ENCODE measurements around the gene SSTR3. TPM values are rescaled to one million over a fixed set of nuclear protein-coding genes. Genes with fewer than 3 reads are reported as not detected.
"Not testable (repeated sequence)": the region's sequence is repeated elsewhere in the genome, so short reads cannot be mapped to it uniquely, and the experiment has no call there.

SSTR3 gene
- total RNA-seq, 1 donor from 2014 or later = not detected

DNA sequence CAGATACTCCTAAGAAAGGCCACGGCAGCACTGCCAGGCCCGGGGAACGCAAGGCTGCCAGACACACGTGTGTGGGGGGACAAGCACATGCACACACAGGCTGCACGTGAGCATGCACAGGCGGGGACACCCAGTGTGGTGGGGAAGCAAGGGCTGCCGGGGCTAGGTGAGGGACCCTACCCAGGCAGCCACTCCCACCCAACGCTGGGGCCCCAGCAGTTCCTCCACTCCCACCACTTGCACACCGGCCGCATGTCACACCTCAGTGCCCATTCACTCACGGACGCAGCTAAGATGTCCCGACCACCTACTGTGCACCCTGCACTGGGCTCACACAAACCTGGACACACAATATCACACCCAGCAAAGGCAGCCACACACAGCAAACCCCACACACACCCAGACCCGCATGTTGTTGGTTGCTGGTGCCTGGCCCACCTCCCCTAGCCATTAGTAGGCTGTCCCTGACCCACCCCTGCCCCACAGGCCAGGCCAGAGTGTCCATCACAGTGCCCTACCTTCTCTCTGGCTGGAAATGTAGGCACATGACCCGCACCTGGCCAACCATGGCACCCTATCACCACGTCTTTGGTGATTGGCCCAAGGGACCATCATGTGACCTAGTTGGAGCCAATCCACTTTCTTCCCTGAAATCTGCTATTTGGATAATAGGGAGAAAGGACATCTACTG, 8.8 kb downstream of the SSTR3 start:
- H3K27ac Mint-ChIP-seq (ENCODE audit: unreplicated experiment) = no peak overlapping the region
- no peaks in the 10 kb centered on the region for H3K9me3 Mint-ChIP-seq (ENCODE audit: unreplicated experiment)
- no peak overlapping the region for H3K4me3 Mint-ChIP-seq (ENCODE audit: unreplicated experiment)
- no peaks in the 10 kb centered on the region for H3K27me3 Mint-ChIP-seq (ENCODE audit: unreplicated experiment)
- H3K4me1 Mint-ChIP-seq (ENCODE audit: low read depth, unreplicated experiment) = no peaks in the 10 kb centered on the region
- TF ChIP-seq, protein P1, sequence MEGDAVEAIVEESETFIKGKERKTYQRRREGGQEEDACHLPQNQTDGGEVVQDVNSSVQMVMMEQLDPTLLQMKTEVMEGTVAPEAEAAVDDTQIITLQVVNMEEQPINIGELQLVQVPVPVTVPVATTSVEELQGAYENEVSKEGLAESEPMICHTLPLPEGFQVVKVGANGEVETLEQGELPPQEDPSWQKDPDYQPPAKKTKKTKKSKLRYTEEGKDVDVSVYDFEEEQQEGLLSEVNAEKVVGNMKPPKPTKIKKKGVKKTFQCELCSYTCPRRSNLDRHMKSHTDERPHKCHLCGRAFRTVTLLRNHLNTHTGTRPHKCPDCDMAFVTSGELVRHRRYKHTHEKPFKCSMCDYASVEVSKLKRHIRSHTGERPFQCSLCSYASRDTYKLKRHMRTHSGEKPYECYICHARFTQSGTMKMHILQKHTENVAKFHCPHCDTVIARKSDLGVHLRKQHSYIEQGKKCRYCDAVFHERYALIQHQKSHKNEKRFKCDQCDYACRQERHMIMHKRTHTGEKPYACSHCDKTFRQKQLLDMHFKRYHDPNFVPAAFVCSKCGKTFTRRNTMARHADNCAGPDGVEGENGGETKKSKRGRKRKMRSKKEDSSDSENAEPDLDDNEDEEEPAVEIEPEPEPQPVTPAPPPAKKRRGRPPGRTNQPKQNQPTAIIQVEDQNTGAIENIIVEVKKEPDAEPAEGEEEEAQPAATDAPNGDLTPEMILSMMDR (IDR thresholded peaks at IDR 0.05; ENCODE audit: partially characterized antibody, unreplicated experiment) = no peak
- DNase-seq = no peak
- H3K36me3 Mint-ChIP-seq (ENCODE audit: unreplicated experiment) = no peaks in the 10 kb centered on the region

DNA sequence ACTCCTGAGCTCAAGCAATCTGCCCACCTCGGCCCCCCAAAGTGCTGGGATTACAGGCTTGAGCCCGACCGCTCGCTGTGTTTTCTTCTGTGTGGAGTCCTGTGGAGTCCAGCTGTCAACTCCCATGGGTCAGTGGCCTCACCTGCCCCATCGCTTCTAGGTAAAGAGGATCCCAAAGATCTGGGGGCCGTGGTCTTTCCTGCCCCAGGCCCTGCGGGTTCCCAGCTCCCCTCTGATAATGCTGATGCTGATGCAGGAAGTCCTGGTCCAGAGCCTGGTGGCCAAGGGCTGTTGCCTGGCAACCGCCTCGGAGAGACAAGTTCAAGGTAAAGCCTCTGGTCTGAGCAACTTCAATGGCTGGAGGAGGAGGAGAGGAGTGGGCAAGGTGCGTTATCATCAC, 9.6 kb downstream of the SSTR3 start:
- Mint-ChIP-seq H3K4me1 (ENCODE audit: low read depth, unreplicated experiment) (peaks cover 3% of the 10 kb centered on the region), H3K4me3 (ENCODE audit: unreplicated experiment) (no peak overlapping the region), H3K27me3 (ENCODE audit: unreplicated experiment) (no peaks in the 10 kb centered on the region), H3K27ac (ENCODE audit: unreplicated experiment) (no peak overlapping the region), H3K36me3 (ENCODE audit: unreplicated experiment) (no peaks in the 10 kb centered on the region), H3K9me3 (ENCODE audit: unreplicated experiment) (peaks cover under 1% of the 10 kb centered on the region)
- TF ChIP-seq, protein P1 (IDR thresholded peaks at IDR 0.05; ENCODE audit: partially characterized antibody, unreplicated experiment) = no peak
- DNase-seq = no peak

DNA sequence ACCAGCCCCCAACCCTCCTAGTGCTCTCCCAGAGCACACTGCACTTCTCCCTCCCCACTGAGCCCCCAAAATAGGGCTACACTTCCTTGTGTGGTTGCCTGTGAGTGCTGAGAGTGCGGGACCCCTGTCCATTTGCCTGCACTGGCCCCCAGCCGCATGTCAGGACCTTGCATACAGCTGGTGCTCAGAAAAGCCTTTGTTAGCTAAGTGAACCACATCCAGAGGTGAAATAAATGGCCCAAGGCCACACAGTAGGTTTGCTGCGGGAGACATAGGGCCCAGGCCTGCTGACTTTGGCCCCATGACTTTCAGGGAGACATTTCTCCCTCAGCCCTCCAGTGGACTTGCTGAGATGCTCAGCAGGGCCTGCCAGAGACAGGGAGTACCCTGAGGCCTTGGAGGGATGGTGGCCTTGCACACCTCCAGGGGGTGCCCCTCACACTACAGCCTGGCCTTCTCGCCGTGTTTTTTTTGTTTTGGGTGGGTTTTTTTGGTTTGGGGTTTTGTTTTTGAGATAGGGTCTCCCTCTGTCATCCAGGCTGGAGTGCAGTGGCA, 10.2 kb downstream of the SSTR3 start:
- no peak overlapping the region for H3K4me3 Mint-ChIP-seq (ENCODE audit: unreplicated experiment)
- no peaks in the 10 kb centered on the region for H3K27me3 Mint-ChIP-seq (ENCODE audit: unreplicated experiment)
- TF ChIP-seq, protein P1 (IDR thresholded peaks at IDR 0.05; ENCODE audit: partially characterized antibody, unreplicated experiment) = no peak
- H3K36me3 Mint-ChIP-seq (ENCODE audit: unreplicated experiment) = no peaks in the 10 kb centered on the region
- H3K4me1 Mint-ChIP-seq (ENCODE audit: low read depth, unreplicated experiment) = peaks cover 3% of the 10 kb centered on the region
- no peak for DNase-seq
- H3K27ac Mint-ChIP-seq (ENCODE audit: unreplicated experiment) = no peak overlapping the region
- peaks cover 2% of the 10 kb centered on the region for H3K9me3 Mint-ChIP-seq (ENCODE audit: unreplicated experiment)

DNA sequence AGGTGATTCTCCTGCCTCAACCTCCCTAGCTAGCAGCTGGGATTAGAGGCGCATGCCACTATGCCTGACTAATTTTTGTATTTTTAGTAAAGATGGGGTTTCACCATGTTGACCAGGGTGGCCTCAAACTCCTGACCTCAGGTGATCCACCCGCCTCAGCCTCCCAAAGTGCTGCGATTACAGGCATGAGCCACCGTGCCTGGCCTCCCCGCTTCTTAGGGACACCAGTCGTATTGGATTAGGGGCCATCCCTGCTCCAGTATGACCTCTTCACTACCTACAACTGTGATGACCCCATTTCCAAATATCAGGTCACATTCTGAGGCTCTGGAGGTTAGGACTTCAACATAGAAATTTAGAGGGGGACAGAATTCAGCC, 10.8 kb downstream of the SSTR3 start:
- H3K27ac Mint-ChIP-seq (ENCODE audit: unreplicated experiment); H3K27me3 Mint-ChIP-seq (ENCODE audit: unreplicated experiment); H3K4me1 Mint-ChIP-seq (ENCODE audit: low read depth, unreplicated experiment); H3K9me3 Mint-ChIP-seq (ENCODE audit: unreplicated experiment); H3K4me3 Mint-ChIP-seq (ENCODE audit: unreplicated experiment); DNase-seq; H3K36me3 Mint-ChIP-seq (ENCODE audit: unreplicated experiment): not testable (repeated sequence)

DNA sequence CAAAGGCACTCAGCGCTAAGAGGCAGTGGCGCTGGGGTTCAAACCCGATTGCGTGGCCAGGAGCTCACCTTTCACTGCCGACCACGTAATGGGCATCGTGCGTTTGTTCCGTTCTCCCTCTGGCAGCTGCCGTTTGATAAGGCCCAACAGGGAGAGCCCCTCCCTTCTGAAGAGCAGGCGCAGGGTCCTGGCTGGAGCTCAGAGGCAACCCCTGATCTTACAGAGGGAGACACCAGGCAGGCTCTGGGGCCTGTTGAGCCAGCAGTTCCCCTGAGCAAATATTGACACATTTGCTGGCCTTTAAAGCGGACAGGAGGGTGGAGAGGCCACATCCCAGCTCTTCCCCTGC, 12.5 kb downstream of the SSTR3 start:
- H3K9me3 Mint-ChIP-seq (ENCODE audit: unreplicated experiment) = peaks cover 2% of the 10 kb centered on the region
- no peak for DNase-seq
- no peak overlapping the region for H3K4me3 Mint-ChIP-seq (ENCODE audit: unreplicated experiment)
- H3K36me3 Mint-ChIP-seq (ENCODE audit: unreplicated experiment) = peaks cover under 1% of the 10 kb centered on the region
- TF ChIP-seq, protein P1 (IDR thresholded peaks at IDR 0.05; ENCODE audit: partially characterized antibody, unreplicated experiment) = peak; percentile 4
- H3K27ac Mint-ChIP-seq (ENCODE audit: unreplicated experiment) = no peak overlapping the region
- H3K4me1 Mint-ChIP-seq (ENCODE audit: low read depth, unreplicated experiment) = peaks cover 3% of the 10 kb centered on the region
- no peaks in the 10 kb centered on the region for H3K27me3 Mint-ChIP-seq (ENCODE audit: unreplicated experiment)

All from glutamatergic neuron (in vitro differentiated cells).